NT2/D1 (cell line): ENCODE data around the gene RFC4.
A peak's percentile ranks its signal among the peaks of the same experiment; 100 is the strongest.
"Not testable (repeated sequence)": the region's sequence is repeated elsewhere in the genome, so short reads cannot be mapped to it uniquely, and the experiment has no call there.

ENCODE experiments used
- DNase-seq: peaks from one replicate; pipeline ENCODE4 v3.0.0-alpha.2; 2011; ENCODE audit warnings: low read depth, low spot score
- H3K27me3 ChIP-seq: 2 replicates; pipeline ENCODE4 v1.6.0; 2011; ENCODE audit warnings: mild to moderate bottlenecking; ENCODE audit not compliant: insufficient read length, insufficient read depth
- H3K36me3 ChIP-seq: 2 replicates; pipeline ENCODE4 v1.6.1; 2011; ENCODE audit warnings: mild to moderate bottlenecking, low read length, mixed read lengths; ENCODE audit not compliant: insufficient read depth, insufficient read length
- H3K4me1 ChIP-seq: 2 replicates; pipeline ENCODE4 v1.5.1; 2011; ENCODE audit not compliant: insufficient read depth, insufficient read length
- H3K4me3 ChIP-seq: 2 replicates; pipeline ENCODE4 v1.5.1; 2011; ENCODE audit warnings: low read depth; ENCODE audit not compliant: insufficient read length
- H3K9ac ChIP-seq: 2 replicates; pipeline ENCODE4 v1.6.0; 2011; ENCODE audit warnings: low read depth; ENCODE audit not compliant: insufficient read length
- H3K9me3 ChIP-seq: 2 replicates; pipeline ENCODE4 v1.5.1; 2011; ENCODE audit warnings: mild to moderate bottlenecking, low read length; ENCODE audit not compliant: insufficient read depth
- SUZ12 ChIP-seq: IDR thresholded peaks from 2 replicates; pipeline ENCODE4 v1.6.1; 2011; ENCODE audit not compliant: insufficient read length, insufficient read depth; ENCODE audit errors: extremely low read depth
- YY1 ChIP-seq: IDR thresholded peaks from 2 replicates; pipeline ENCODE4 v1.6.1; 2011; ENCODE audit not compliant: insufficient read length, insufficient read depth
- ZNF274 ChIP-seq: IDR thresholded peaks from 2 replicates; pipeline ENCODE4 v1.6.1; 2011; ENCODE audit warnings: mild to moderate bottlenecking, low read depth, low read length

The RFC4 gene

GRCh38 chr3:186823386-186823785 is 17.1 kb upstream of the RFC4 start:
- H3K4me3 ChIP-seq: no peak overlapping the region
- H3K9ac ChIP-seq: no peak overlapping the region
- peaks cover 3% of the 10 kb centered on the region for H3K36me3 ChIP-seq
- H3K27me3 ChIP-seq: peaks cover 8% of the 10 kb centered on the region
- no peaks in the 10 kb centered on the region for H3K9me3 ChIP-seq
- TF ChIP-seq SUZ12 (no peak), ZNF274 (no peak)
- no peak for DNase-seq
- peaks cover 11% of the 10 kb centered on the region for H3K4me1 ChIP-seq

- not testable (repeated sequence) for H3K9me3 ChIP-seq
These were observed 16.1 kb upstream of the RFC4 start for GRCh38 chr3:186822388-186822759.

DNA sequence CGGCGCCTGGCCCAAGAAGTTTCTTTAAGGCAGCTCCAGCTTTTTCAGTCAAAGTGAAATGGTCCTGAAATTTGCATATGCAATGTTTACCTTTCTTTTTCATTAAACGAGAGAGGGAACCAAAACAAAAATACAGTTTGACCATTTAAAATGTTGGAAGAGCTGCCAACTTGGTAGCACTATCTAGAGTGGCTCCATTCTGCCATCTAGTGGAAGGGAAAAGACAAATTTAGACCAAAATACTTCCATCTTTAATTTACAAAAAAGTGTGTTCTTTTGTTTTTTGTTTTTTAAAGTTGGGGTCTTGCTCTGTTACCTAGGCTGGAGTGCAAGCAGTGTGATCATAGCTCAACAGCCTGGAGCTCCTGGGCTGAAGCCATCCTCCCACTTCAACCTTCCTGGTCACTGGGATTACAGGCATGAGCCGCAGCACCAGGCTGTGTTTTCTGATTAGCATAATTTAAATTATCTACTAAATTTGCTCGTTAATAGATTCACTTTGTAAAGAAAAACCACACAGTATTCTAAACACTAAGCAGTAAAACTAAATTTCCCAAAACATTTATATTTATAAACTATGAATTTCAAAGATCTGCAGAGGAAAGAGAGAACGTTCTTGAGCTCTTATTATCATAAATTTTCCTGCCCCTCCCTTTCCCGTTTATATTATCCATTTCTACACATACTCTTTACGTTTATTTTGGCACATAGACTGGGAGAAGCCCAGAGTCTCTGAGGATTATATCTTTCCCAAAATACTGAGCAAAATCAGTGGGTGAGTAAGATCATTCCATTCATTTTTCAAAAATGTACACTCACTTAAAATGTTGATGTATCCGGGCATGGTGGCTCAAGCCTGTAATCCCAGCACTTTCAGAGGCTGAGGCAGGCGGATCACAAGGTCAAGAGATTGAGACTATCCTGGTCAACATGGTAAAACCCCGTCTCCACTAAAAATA is 15.4 kb upstream of the RFC4 start:
- Histone ChIP-seq H3K27me3 (no peaks in the 10 kb centered on the region), H3K4me3 (no peak overlapping the region), H3K9ac (peak overlapping the region; percentile 26), H3K36me3 (peaks cover 3% of the 10 kb centered on the region), H3K4me1 (peaks cover 11% of the 10 kb centered on the region), H3K9me3 (no peaks in the 10 kb centered on the region)
- peak; percentile 40 for DNase-seq
- TF ChIP-seq YY1 (no peak), ZNF274 (no peak), SUZ12 (no peak)

More at GRCh38 chr3:186822388-186822759, 16.1 kb upstream of the RFC4 start:
- not testable (repeated sequence) for DNase-seq, H3K9ac ChIP-seq, H3K4me3 ChIP-seq, H3K27me3 ChIP-seq, H3K36me3 ChIP-seq
- H3K4me1 ChIP-seq: peaks cover 11% of the 10 kb centered on the region

DNA sequence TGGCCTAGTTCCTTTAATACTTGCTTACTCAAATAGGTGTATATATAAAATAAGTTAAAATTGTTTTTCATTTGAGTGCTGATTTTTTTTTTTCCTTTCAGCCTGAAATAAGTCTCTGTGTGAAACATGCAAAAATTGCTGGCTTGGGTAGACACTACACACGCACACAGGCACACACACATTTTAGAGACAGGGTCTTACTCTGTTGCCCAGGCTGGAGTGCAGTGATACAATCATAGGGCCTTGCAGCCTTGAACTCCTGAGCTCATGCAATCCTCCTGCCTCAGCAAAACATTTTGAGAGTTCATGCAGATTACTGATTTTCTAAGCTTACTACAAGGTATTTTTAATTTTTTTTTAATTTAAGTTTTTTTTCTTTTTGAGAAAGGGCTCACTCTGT is 12.7 kb upstream of the RFC4 start:
- Histone ChIP-seq H3K4me1 (peaks cover 5% of the 10 kb centered on the region), H3K4me3 (no peak overlapping the region), H3K9me3 (no peaks in the 10 kb centered on the region), H3K27me3 (no peaks in the 10 kb centered on the region), H3K36me3 (peaks cover 3% of the 10 kb centered on the region), H3K9ac (no peak overlapping the region)
- TF ChIP-seq ZNF274 (no peak), SUZ12 (no peak), YY1 (no peak)
- no peak for DNase-seq

- Histone ChIP-seq H3K27me3 (no peaks in the 10 kb centered on the region), H3K4me1 (peaks cover 5% of the 10 kb centered on the region), H3K9ac (peak overlapping the region; percentile 6), H3K9me3 (no peaks in the 10 kb centered on the region), H3K4me3 (no peak overlapping the region), H3K36me3 (peaks cover 3% of the 10 kb centered on the region)
- no peak for TF ChIP-seq YY1
- no peak for TF ChIP-seq SUZ12
- TF ChIP-seq ZNF274: no peak
- no peak for DNase-seq
These were observed 12.2 kb upstream of the RFC4 start for GRCh38 chr3:186818516-186818915.

- Histone ChIP-seq H3K4me3 (no peak overlapping the region), H3K4me1 (peaks cover 5% of the 10 kb centered on the region), H3K27me3 (no peaks in the 10 kb centered on the region), H3K9me3 (peaks cover 10% of the 10 kb centered on the region; the same call in 1 of the 2 replicates), H3K36me3 (no peaks in the 10 kb centered on the region), H3K9ac (no peak overlapping the region)
- no peak for DNase-seq
- no peak for TF ChIP-seq ZNF274
- no peak for TF ChIP-seq SUZ12
- TF ChIP-seq YY1: no peak
These were observed 9.2 kb upstream of the RFC4 start for GRCh38 chr3:186815435-186815834.

DNA sequence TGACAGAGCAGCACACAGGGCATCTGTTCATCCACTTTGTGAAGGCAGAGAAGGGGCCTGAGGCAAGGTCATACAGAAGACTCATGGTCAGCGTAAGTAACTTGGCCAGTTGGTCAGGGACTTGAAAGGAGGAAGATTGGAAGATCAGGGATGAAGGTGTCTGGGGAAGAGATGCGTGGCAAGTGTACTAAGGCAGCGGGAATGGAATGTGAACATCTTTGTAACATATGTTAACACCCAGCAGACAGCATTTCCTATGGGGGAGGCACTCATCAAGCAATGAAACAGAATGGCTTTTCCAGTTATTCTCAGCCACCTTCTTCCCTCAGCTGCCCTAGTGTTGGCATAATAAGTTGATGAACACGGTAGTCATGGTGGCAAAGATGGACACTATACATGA is 7.8 kb upstream of the RFC4 start:
- DNase-seq: no peak

DNA sequence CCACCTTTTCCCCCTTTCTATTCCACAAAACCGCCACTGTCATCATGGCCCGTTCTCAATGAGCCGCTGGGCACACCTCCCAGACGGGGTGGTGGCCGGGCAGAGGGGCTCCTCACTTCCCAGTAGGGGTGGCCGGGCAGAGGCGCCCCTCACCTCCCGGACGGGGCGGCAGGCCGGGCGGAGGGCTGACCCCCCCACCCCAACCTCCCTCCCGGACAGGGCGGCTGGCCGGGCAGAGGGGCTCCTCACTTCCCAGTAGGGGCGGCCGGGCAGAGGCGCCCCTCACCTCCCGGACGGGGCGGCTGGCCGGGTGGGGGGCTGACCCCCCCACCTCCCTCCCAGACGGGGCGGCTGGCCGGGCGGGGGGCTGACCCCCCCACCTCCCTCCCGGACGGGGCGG is 5.0 kb upstream of the RFC4 start:
- H3K9ac ChIP-seq, H3K36me3 ChIP-seq, DNase-seq, H3K9me3 ChIP-seq, H3K4me3 ChIP-seq, H3K27me3 ChIP-seq, H3K4me1 ChIP-seq: not testable (repeated sequence)

More for the DNA sequence above, 7.8 kb upstream of the RFC4 start:
- Histone ChIP-seq H3K27me3 (no peaks in the 10 kb centered on the region), H3K4me3 (no peak overlapping the region), H3K36me3 (no peaks in the 10 kb centered on the region), H3K9me3 (peaks cover 10% of the 10 kb centered on the region; the same call in 1 of the 2 replicates), H3K9ac (no peak overlapping the region), H3K4me1 (peaks cover 5% of the 10 kb centered on the region)
- no peak for TF ChIP-seq SUZ12
